Skeletal muscle satellite cell (primary cell): Measurements from ENCODE around the gene CLEC16A.

Experiments
- H3K27me3 ChIP-seq: 2 replicates; pipeline ENCODE4 v1.7.0; 2013; ENCODE audit warnings: low read length; ENCODE audit not compliant: control insufficient read depth, insufficient read depth
- H3K36me3 ChIP-seq: 2 replicates; pipeline ENCODE4 v1.7.0; 2013; ENCODE audit warnings: mild to moderate bottlenecking, control low read depth, low read length; ENCODE audit not compliant: insufficient read depth
- H3K4me1 ChIP-seq: 2 replicates; pipeline ENCODE4 v1.7.0; 2013; ENCODE audit warnings: low read length; ENCODE audit not compliant: control insufficient read depth, insufficient read depth
- H3K4me2 ChIP-seq: 2 replicates; pipeline ENCODE4 v1.7.0; 2013; ENCODE audit warnings: mild to moderate bottlenecking, low read length
- H3K4me3 ChIP-seq: 2 replicates; pipeline ENCODE4 v1.7.0; 2013; ENCODE audit warnings: low read length
- H3K9ac ChIP-seq: 2 replicates; pipeline ENCODE4 v1.7.0; 2013; ENCODE audit warnings: mild to moderate bottlenecking, low read depth, low read length, moderate library complexity
- H3K9me3 ChIP-seq: replicated peaks from 2 replicates; pipeline ENCODE4 v1.7.0; 2013; ENCODE audit warnings: mild to moderate bottlenecking, control low read depth, low read length

Gene CLEC16A

DNA sequence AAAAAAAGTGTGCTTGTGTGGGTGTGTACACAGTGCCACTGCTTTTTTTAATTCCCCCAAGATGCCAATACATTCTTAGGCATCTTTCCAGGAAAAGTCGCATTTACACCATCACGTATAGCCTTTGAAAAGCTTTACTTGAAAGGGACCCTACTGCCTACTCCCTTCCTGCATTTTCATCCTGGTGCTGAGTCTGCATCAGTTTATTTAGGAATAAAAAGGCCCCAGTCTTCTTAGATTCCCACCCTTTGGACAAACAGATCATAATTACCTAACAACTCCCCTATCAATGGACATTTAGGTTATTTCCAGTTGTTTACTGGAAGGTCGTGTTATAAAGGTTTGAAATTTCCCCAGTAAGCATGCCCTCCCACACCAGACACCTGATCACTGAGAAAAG, 54.9 kb downstream of the CLEC16A start:
- Histone ChIP-seq H3K4me1 (peaks cover 7% of the 10 kb centered on the region), H3K36me3 (peaks cover 26% of the 10 kb centered on the region)

DNA sequence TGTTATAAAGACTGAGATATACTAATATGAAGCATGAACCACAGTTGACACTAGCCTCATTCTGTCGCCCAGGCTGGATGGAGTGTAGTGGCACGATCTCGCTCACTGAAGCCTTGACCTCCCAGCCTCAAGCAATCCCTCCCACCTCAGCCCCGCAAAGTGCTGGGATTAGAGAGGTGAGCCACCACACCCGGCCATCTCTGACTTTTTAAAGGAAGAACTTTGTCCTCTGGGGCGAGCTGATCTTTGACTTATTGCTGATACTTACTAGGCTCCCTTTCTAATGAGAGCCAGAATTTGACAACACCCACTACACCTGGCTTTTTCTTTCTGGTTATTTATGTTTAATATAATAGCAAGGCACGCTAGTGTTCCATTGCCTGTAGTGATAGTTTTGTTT, 57.2 kb downstream of the CLEC16A start:
- no peaks in the 10 kb centered on the region for H3K9me3 ChIP-seq
- H3K4me3 ChIP-seq, result no peak overlapping the region
- H3K27me3 ChIP-seq, result no peaks in the 10 kb centered on the region
- peaks cover 9% of the 10 kb centered on the region for H3K36me3 ChIP-seq
- no peak overlapping the region for H3K4me2 ChIP-seq
- H3K9ac ChIP-seq, result no peak overlapping the region
- peaks cover 30% of the 10 kb centered on the region for H3K4me1 ChIP-seq

More for the DNA sequence above, 54.9 kb downstream of the CLEC16A start:
- Histone ChIP-seq H3K9ac (no peak overlapping the region), H3K9me3 (no peaks in the 10 kb centered on the region), H3K4me3 (no peak overlapping the region), H3K4me2 (no peak overlapping the region), H3K27me3 (no peaks in the 10 kb centered on the region)

DNA sequence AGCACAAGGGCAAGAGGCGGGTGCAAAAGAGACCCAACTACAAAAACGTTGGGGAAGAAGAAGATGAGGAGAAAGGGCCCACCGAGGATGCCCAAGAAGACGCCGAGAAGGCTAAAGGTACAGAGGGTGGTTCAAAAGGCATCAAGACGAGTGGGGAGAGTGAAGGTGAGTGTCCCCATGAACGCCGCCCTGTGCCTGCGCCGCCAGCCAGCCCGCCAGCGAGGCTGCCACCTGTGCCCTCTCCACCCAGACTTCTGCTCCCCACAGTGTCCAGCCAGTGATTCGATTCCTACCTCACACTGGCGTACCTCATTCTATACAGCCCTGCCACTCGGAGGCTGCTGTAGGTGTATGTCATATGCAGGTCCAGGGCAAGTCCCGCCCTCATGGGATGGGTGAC, 58.8 kb downstream of the CLEC16A start:
- no peaks in the 10 kb centered on the region for H3K9me3 ChIP-seq
- H3K9ac ChIP-seq, result no peak overlapping the region
- no peak overlapping the region for H3K4me3 ChIP-seq
- peaks cover 36% of the 10 kb centered on the region for H3K4me1 ChIP-seq
- no peak overlapping the region for H3K4me2 ChIP-seq
- H3K36me3 ChIP-seq, result peaks cover 3% of the 10 kb centered on the region
- no peaks in the 10 kb centered on the region for H3K27me3 ChIP-seq

DNA sequence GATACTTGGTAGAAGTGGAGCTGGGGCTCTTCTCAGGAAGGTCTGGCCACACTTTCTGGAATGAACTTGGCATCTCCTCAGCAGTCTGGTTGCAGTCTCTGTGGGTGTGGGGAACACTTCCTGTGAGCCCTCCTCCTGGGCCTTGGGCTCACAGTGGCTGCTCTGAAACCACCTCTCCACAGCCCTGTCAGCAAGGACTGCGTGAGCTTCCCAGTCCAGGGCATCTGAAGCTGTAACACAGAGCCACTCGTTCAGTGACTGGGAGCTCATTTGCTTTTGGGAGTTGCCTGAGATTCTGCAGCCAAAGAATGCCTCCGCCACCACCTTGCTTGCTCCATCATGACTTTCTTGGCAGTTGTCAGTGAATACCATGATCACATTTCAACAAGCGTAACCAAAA, 60.0 kb downstream of the CLEC16A start:
- Histone ChIP-seq H3K9me3 (no peaks in the 10 kb centered on the region), H3K4me1 (peaks cover 36% of the 10 kb centered on the region), H3K36me3 (peaks cover 3% of the 10 kb centered on the region), H3K9ac (peak overlapping the region; percentile 59), H3K27me3 (no peaks in the 10 kb centered on the region), H3K4me3 (peak overlapping the region; percentile 2), H3K4me2 (peak overlapping the region; percentile 57)

DNA sequence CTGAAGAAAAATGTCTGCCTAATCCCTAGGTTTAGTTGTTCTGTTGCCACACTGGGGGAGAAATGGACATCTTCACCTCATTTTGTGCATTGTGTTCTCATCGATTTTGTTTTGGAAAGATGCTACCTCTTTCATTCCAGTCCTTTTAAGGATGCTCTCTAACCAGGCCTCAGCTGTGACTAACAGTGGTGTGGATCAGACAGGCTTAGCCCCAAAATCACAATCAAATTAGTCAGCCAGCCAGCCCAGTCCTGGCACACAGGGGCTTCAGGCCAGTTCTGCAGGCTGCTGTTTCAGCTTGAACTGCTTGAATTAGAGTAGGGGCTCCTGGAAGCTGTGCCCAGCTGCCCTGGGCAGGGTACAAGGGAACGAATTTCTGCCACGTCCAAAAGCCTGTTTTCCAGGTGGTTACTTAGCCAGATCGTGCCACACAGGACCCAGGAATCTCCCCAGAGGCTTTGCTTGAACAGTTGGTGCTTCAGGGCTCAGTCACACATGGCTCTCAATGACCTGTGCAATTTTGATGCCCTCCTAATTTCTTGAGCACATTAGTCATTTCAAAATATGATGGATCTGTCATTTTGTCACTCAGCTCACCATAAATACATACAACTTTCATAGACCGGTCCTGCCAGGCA, 60.7 kb downstream of the CLEC16A start:
- H3K4me2 ChIP-seq, result peak overlapping the region; percentile 57
- no peaks in the 10 kb centered on the region for H3K9me3 ChIP-seq
- H3K27me3 ChIP-seq, result no peaks in the 10 kb centered on the region
- H3K4me1 ChIP-seq, result peaks cover 36% of the 10 kb centered on the region
- H3K4me3 ChIP-seq, result no peak overlapping the region
- H3K9ac ChIP-seq, result peak overlapping the region; percentile 59
- H3K36me3 ChIP-seq, result peaks cover 3% of the 10 kb centered on the region

DNA sequence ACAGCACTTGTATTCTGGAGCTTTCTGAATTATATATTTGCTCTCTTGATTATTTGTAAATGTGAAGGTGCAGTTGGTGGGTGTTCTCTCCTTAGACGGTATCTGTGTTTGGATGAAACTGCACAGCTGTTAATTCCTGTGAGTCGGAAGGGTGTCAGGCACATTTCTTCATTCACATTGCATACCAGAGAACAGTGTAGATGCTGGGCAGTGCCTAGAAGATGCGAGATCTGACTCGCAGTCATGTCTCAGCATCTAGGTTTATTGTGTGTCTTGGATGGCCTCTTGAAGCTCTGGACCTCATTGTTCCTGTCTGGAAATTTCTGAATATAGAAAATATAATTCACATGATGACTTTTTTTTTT, 61.2 kb downstream of the CLEC16A start:
- Histone ChIP-seq H3K36me3 (peaks cover 3% of the 10 kb centered on the region), H3K4me2 (peak overlapping the region; percentile 57), H3K27me3 (no peaks in the 10 kb centered on the region), H3K4me1 (peaks cover 39% of the 10 kb centered on the region), H3K9ac (peak overlapping the region; percentile 59), H3K4me3 (no peak overlapping the region), H3K9me3 (no peaks in the 10 kb centered on the region)

DNA sequence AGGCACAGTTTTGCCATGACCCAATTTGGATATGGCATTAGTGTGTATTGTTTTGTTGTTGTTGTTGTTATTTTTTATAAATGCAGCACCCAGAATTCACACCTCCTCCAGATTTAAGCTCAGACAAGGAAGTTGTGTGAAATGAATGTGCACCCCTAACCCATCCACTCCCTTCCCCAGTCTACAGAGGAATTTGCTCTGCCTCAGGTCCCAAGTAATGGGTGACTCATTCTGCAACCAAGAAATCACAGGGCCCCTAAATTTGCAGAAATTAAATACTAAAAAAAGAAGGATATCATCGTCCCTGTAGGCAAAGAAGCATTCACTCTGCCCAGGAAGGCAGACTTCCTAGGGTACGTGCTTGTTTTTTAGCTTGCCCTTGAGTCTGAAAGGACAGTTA, 62.3 kb downstream of the CLEC16A start:
- Histone ChIP-seq H3K4me2 (no peak overlapping the region), H3K4me1 (peaks cover 45% of the 10 kb centered on the region), H3K4me3 (no peak overlapping the region), H3K27me3 (no peaks in the 10 kb centered on the region), H3K9ac (no peak overlapping the region), H3K9me3 (no peaks in the 10 kb centered on the region), H3K36me3 (peaks cover 4% of the 10 kb centered on the region)

DNA sequence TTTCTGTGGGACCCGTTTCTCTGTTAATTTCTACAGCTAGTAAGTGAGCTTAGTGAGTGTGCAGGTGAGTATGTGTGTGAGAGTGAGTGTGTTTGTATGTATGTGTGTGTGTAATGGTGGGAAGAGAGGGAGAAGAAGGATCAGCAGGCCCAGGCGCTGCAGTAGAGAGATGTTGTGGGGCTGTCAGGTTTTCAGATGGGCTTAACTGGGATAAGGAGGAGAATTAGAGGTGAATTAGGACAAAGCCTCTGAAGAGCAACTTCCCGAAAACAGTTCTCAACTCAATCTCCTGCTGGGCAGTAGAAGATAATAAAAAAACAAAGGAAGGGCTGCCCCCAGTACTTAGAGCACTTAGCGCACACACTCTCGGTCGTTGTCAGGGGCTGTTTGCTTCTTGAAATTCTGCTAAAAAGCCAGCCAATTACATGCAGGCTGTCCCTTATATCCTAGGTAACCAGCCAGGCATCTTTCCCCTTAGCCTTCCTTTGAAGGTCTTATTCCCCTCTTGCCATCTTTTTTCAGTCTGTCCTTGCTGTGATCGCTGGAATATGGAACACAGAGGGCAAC, 63.4 kb downstream of the CLEC16A start:
- Histone ChIP-seq H3K36me3 (peaks cover 10% of the 10 kb centered on the region), H3K4me1 (peaks cover 45% of the 10 kb centered on the region), H3K27me3 (no peaks in the 10 kb centered on the region), H3K4me3 (no peak overlapping the region), H3K4me2 (no peak overlapping the region), H3K9ac (no peak overlapping the region), H3K9me3 (no peaks in the 10 kb centered on the region)

DNA sequence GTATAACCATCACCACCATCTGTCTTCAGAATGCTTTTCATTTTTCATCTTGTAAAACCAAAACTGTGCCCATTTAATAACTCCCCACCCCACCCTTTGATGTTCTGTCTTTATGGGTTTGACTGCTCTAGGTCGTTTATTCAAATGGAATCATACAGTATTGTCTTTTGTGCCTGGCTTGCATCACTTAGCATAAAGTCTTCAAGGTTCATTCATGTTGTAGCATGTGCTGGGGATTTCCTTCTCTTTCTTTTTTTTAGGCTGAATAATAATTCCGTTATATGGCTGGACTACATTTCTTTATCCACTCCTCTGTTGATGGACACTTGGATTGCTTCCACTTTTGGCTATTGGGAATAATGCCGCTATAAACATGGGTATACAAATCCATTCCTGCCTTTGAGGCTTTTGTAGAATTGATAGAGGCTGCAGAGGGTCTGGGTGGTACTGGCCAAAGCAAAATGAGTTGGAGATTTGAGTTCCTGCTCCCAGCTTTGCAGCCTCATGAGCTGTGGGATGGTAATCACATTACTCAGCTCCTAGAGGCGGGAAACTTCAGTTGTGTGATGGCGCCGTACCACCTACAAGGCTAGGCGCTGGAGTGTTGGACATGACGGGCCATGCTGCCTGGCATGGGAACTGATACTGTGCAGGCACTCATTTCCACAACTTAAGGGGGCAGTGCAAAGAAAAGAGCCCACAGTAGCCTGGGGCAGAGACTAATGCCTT, 64.8 kb downstream of the CLEC16A start:
- H3K36me3 ChIP-seq, result peaks cover 9% of the 10 kb centered on the region
- no peaks in the 10 kb centered on the region for H3K9me3 ChIP-seq
- no peak overlapping the region for H3K4me2 ChIP-seq
- H3K4me1 ChIP-seq, result peaks cover 39% of the 10 kb centered on the region
- no peaks in the 10 kb centered on the region for H3K27me3 ChIP-seq
- H3K9ac ChIP-seq, result no peak overlapping the region
- no peak overlapping the region for H3K4me3 ChIP-seq

DNA sequence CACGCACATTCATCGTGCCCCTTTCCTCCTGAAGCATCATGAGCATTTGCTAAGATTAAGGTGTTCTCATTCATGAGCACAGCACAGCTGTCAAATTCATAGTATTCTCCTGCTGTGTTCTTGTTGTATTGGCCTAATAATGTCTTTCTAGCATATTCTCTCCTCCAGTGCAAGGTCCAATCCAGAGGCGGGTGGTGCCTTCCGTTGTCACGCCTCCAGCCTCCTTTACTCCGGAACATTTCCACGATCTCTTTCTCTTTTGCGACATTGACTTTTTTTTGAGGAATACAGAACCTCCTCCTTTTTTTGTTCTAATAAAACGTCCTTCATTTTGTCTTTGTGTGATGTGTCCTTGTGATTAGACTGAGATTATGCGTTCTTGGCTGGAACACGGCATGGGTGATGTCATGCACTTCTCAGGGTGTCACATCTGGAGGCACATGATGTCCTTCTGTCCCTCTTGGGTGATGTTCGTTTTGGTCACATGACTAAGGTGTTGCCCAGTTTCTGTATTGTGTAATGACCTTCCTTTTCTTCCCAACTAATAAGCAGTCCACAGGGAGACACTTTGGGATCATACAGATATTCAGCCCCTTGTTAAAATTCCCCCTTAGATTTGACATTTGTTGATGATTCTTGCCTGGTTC, 66.3 kb downstream of the CLEC16A start:
- Histone ChIP-seq H3K4me2 (no peak overlapping the region), H3K36me3 (peaks cover 9% of the 10 kb centered on the region), H3K4me3 (no peak overlapping the region), H3K9me3 (no peaks in the 10 kb centered on the region), H3K4me1 (peaks cover 24% of the 10 kb centered on the region), H3K27me3 (no peaks in the 10 kb centered on the region), H3K9ac (no peak overlapping the region)

DNA sequence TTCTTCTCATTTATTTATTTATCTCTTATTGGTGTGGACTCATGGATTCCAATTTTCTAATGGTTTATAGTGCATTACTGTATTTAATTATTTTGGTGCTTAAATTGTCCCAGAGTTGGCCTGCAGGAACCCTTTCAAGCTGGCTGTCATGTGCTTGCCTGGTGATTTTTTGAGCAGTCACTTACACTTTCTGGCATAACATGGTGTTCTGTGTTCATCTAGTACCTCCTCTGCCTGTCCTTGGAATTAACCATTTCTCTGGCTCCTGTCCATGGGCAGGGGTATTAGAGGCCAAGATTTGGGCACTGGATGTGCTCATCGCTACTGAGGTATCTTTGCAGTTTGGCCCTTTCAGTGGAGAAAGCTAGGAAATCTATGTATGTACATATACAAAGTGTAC, 67.0 kb downstream of the CLEC16A start:
- Histone ChIP-seq H3K4me3 (no peak overlapping the region), H3K4me2 (no peak overlapping the region), H3K4me1 (peaks cover 19% of the 10 kb centered on the region), H3K36me3 (peaks cover 9% of the 10 kb centered on the region), H3K9ac (no peak overlapping the region), H3K9me3 (no peaks in the 10 kb centered on the region), H3K27me3 (no peaks in the 10 kb centered on the region)
